ENCODE data around the gene GOLGB1. TPM values are rescaled to one million over a fixed set of nuclear protein-coding genes. Genes with fewer than 3 reads are reported as not detected.

GOLGB1 gene
- total RNA-seq, 1 experiment from 2014 or later = 31.3 TPM

DNA sequence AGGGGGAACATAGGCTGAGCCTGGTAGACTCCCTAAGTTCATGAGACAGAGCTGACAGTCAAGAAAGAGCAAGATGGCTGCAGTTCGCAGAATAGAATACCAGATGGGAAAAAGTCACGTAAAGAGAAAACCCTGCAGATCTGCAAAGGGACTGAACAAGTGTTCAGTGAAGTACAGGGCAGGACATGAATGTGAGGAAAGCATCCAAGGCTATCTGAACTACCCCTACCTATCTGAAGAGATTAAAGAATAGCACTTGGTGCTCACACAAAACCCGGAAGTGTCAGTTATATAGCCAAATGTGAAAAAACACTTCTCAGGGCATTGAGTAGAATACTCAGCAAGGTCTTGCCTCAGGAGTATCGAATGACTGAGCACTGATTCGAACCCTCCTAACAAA, 44.0 kb downstream of the GOLGB1 start:
- Histone ChIP-seq H3K27me3 (ENCODE audit: insufficient read depth, low read length) (no peaks in the 10 kb centered on the region), H3K4me1 (ENCODE audit: control insufficient read depth in 1 of 2, insufficient read depth in 2 of 2, low read length in 2 of 2) (no peaks in the 10 kb centered on the region), H3K9me2 (ENCODE audit: insufficient read depth) (no peaks in the 10 kb centered on the region), H3K9ac (ENCODE audit: low read length) (no peak overlapping the region), H3K9me3 (ENCODE audit: control insufficient read depth in 1 of 2, insufficient read depth in 1 of 2, low read depth in 1 of 2, low read length in 2 of 2) (no peaks in the 10 kb centered on the region), H3K4me3 (replicated peaks in 1 of 2; ENCODE audit: low read depth in 1 of 2, low read length in 2 of 2) (no peak overlapping the region), H3K79me2 (ENCODE audit: insufficient read depth, low read length) (no peaks in the 10 kb centered on the region), H3K36me3 (ENCODE audit: control insufficient read depth in 1 of 2, insufficient read depth in 2 of 2, low read length in 2 of 2) (no peaks in the 10 kb centered on the region), H3K4me2 (ENCODE audit: low read length) (no peak overlapping the region), H4K20me1 (ENCODE audit: insufficient read depth) (no peaks in the 10 kb centered on the region), H3K27ac (ENCODE audit: low read depth, low read length) (no peak overlapping the region), H2AFZ (ENCODE audit: low read depth, low read length, poor library complexity, severe bottlenecking) (no peak overlapping the region)
- ATAC-seq (no peak), DNase-seq (ENCODE audit: low read depth, low spot score) (no peak)
- CTCF ChIA-PET = no interaction called here
- intact Hi-C loops (cut with micrococcal nuclease) = no loop called here
- POLR2A ChIA-PET = no interaction called here
- BruUV-seq (replicated peaks) = no TSS peak
- RAD21 ChIA-PET (ENCODE audit: low non-redundant PET in 1 of 2, low total read pairs in 2 of 2, uncharacterized antibody in 2 of 2, unreplicated experiment in 2 of 2) = no interaction called here
- TF ChIP-seq RAD21 (IDR thresholded peaks at IDR 0.05; ENCODE audit: low read depth) (no peak), POLR2A (IDR thresholded peaks at IDR 0.05; ENCODE audit: borderline replicate concordance, extremely low read depth, insufficient read depth, insufficient read length) (no peak), ZNF274 (IDR thresholded peaks at IDR 0.05; ENCODE audit: low read depth, low read length) (no peak), FOSL1 (IDR thresholded peaks at IDR 0.05; ENCODE audit: low read depth) (no peak), EZH2 (IDR thresholded peaks at IDR 0.05) (no peak), SP1 (IDR thresholded peaks at IDR 0.05; ENCODE audit: low read depth) (no peak)
- TF ChIP-seq, protein P1, sequence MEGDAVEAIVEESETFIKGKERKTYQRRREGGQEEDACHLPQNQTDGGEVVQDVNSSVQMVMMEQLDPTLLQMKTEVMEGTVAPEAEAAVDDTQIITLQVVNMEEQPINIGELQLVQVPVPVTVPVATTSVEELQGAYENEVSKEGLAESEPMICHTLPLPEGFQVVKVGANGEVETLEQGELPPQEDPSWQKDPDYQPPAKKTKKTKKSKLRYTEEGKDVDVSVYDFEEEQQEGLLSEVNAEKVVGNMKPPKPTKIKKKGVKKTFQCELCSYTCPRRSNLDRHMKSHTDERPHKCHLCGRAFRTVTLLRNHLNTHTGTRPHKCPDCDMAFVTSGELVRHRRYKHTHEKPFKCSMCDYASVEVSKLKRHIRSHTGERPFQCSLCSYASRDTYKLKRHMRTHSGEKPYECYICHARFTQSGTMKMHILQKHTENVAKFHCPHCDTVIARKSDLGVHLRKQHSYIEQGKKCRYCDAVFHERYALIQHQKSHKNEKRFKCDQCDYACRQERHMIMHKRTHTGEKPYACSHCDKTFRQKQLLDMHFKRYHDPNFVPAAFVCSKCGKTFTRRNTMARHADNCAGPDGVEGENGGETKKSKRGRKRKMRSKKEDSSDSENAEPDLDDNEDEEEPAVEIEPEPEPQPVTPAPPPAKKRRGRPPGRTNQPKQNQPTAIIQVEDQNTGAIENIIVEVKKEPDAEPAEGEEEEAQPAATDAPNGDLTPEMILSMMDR (IDR thresholded peaks at IDR 0.05 in 2 of 3, conservative IDR thresholded peaks at IDR 0.05 in 1 of 3; ENCODE audit: borderline replicate concordance in 1 of 3, insufficient read depth in 1 of 3, low read depth in 2 of 3, low read length in 2 of 3) = no peak

DNA sequence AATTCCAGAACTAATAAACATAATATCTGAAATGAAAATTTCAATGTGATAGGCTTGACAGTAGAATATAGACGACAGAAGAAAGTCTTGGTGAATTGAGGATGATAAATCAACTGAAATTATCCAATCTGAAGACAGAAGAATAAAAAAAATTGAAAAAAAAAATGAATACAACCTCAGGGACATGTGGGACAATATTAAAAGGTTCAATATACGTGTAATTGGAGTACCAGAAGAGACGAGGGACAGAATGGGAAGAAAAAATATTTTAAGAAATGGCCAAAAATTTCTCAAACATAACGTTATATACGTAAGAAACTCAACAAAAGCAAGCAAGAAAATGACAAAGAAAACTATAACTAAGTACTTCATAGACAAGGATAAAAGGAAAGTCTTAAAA, 45.6 kb downstream of the GOLGB1 start:
- no peaks in the 10 kb centered on the region for H4K20me1 ChIP-seq (ENCODE audit: insufficient read depth)
- H3K9me2 ChIP-seq (ENCODE audit: insufficient read depth) = no peaks in the 10 kb centered on the region
- H3K4me1 ChIP-seq (ENCODE audit: control insufficient read depth in 1 of 2, insufficient read depth in 2 of 2, low read length in 2 of 2) = no peaks in the 10 kb centered on the region
- H3K4me2 ChIP-seq (ENCODE audit: low read length) = no peak overlapping the region
- no peak overlapping the region for H3K4me3 ChIP-seq (replicated peaks in 1 of 2; ENCODE audit: low read depth in 1 of 2, low read length in 2 of 2)
- CTCF ChIA-PET = no interaction called here
- H3K27ac ChIP-seq (ENCODE audit: low read depth, low read length) = no peak overlapping the region
- no peak overlapping the region for H3K9ac ChIP-seq (ENCODE audit: low read length)
- DNase-seq (ENCODE audit: low read depth, low spot score) (no peak), ATAC-seq (no peak)
- intact Hi-C loops (cut with micrococcal nuclease) = no loop called here
- POLR2A ChIA-PET = no interaction called here
- no peaks in the 10 kb centered on the region for H3K9me3 ChIP-seq (ENCODE audit: control insufficient read depth in 1 of 2, insufficient read depth in 1 of 2, low read depth in 1 of 2, low read length in 2 of 2)
- RAD21 ChIA-PET (ENCODE audit: low non-redundant PET in 1 of 2, low total read pairs in 2 of 2, uncharacterized antibody in 2 of 2, unreplicated experiment in 2 of 2) = no interaction called here
- BruUV-seq (replicated peaks) = no TSS peak
- no peak overlapping the region for H2AFZ ChIP-seq (ENCODE audit: low read depth, low read length, poor library complexity, severe bottlenecking)
- no peaks in the 10 kb centered on the region for H3K27me3 ChIP-seq (ENCODE audit: insufficient read depth, low read length)
- no peaks in the 10 kb centered on the region for H3K79me2 ChIP-seq (ENCODE audit: insufficient read depth, low read length)
- no peaks in the 10 kb centered on the region for H3K36me3 ChIP-seq (ENCODE audit: control insufficient read depth in 1 of 2, insufficient read depth in 2 of 2, low read length in 2 of 2)
- TF ChIP-seq SRF (IDR thresholded peaks at IDR 0.05; ENCODE audit: low read depth) (no peak), TCF7L2 (IDR thresholded peaks at IDR 0.05; ENCODE audit: borderline replicate concordance, extremely low read depth, insufficient read depth, insufficient read length) (no peak)
- TF ChIP-seq, protein P2, sequence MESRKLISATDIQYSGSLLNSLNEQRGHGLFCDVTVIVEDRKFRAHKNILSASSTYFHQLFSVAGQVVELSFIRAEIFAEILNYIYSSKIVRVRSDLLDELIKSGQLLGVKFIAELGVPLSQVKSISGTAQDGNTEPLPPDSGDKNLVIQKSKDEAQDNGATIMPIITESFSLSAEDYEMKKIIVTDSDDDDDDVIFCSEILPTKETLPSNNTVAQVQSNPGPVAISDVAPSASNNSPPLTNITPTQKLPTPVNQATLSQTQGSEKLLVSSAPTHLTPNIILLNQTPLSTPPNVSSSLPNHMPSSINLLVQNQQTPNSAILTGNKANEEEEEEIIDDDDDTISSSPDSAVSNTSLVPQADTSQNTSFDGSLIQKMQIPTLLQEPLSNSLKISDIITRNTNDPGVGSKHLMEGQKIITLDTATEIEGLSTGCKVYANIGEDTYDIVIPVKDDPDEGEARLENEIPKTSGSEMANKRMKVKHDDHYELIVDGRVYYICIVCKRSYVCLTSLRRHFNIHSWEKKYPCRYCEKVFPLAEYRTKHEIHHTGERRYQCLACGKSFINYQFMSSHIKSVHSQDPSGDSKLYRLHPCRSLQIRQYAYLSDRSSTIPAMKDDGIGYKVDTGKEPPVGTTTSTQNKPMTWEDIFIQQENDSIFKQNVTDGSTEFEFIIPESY (IDR thresholded peaks at IDR 0.05; ENCODE audit: extremely low read depth, insufficient replicate concordance, low read length) = no peak
- TF ChIP-seq, protein P3, sequence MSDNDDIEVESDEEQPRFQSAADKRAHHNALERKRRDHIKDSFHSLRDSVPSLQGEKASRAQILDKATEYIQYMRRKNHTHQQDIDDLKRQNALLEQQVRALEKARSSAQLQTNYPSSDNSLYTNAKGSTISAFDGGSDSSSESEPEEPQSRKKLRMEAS (IDR thresholded peaks at IDR 0.05) = no peak
- TF ChIP-seq, protein P4, sequence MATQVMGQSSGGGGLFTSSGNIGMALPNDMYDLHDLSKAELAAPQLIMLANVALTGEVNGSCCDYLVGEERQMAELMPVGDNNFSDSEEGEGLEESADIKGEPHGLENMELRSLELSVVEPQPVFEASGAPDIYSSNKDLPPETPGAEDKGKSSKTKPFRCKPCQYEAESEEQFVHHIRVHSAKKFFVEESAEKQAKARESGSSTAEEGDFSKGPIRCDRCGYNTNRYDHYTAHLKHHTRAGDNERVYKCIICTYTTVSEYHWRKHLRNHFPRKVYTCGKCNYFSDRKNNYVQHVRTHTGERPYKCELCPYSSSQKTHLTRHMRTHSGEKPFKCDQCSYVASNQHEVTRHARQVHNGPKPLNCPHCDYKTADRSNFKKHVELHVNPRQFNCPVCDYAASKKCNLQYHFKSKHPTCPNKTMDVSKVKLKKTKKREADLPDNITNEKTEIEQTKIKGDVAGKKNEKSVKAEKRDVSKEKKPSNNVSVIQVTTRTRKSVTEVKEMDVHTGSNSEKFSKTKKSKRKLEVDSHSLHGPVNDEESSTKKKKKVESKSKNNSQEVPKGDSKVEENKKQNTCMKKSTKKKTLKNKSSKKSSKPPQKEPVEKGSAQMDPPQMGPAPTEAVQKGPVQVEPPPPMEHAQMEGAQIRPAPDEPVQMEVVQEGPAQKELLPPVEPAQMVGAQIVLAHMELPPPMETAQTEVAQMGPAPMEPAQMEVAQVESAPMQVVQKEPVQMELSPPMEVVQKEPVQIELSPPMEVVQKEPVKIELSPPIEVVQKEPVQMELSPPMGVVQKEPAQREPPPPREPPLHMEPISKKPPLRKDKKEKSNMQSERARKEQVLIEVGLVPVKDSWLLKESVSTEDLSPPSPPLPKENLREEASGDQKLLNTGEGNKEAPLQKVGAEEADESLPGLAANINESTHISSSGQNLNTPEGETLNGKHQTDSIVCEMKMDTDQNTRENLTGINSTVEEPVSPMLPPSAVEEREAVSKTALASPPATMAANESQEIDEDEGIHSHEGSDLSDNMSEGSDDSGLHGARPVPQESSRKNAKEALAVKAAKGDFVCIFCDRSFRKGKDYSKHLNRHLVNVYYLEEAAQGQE (IDR thresholded peaks at IDR 0.05; ENCODE audit: low read depth) = no peak
